AG04450 (cell line): Measurements from ENCODE around the gene SBK2. TPM values are rescaled to one million over a fixed set of nuclear protein-coding genes. Genes with fewer than 3 reads are reported as not detected.

Experiments used
- CTCF ChIA-PET: fragments of 300-600, 350-600 bp; formaldehyde crosslinking; extraction: SDS; loops from one replicate; lab custom pipeline; 2022; ENCODE audit warnings: antibody characterized with exemption, inconsistent platforms; lab: Charles Lee
- POLR2A ChIA-PET: fragments of 350-600 bp; formaldehyde crosslinking; extraction: SDS; loops from one replicate; lab custom pipeline; 2021; ENCODE audit warnings: antibody characterized with exemption, inconsistent platforms; lab: Yijun Ruan, JAX
- DNase-seq: peaks from one replicate; pipeline ENCODE4 v3.0.0-alpha.2; 2011; ENCODE audit warnings: low read depth, low spot score
- H3K27ac ChIP-seq: one replicate; pipeline ENCODE4 v1.5.1; 2012; ENCODE audit warnings: low read depth, low read length, control low read depth
- H3K27me3 ChIP-seq: one replicate; pipeline ENCODE4 v1.6.0; 2012; ENCODE audit warnings: low read length; ENCODE audit not compliant: control insufficient read depth, insufficient read depth
- H3K4me3 ChIP-seq: 2 replicates; pipeline ENCODE4 v1.5.1; 2011; ENCODE audit warnings: mild to moderate bottlenecking, low read depth, low read length, control low read depth
- H3K9me3 ChIP-seq: 2 replicates; pipeline ENCODE4 v1.5.1; 2012; ENCODE audit warnings: low read length; ENCODE audit not compliant: control insufficient read depth, insufficient read depth
- CTCF ChIP-seq: IDR thresholded peaks from 2 replicates; pipeline ENCODE4 v1.5.1; 2011; ENCODE audit warnings: low read depth, low read length, control low read depth, inconsistent platforms
- polyA plus RNA-seq: library from polyadenylated mRNA; depleted of rRNA; stranded (reverse); fragments of >200 nt; gene quantifications from 2 replicates; pipeline ENCODE4 v1.2.3, GENCODE V29; 2011

Gene SBK2
- polyA plus RNA-seq, 1 experiment: 0.10 TPM

GRCh38 chr19:55482967-55483705, 53.8 kb downstream of the SBK2 start:
- no peak overlapping the region for H3K4me3 ChIP-seq
- H3K27me3 ChIP-seq: no peaks in the 10 kb centered on the region
- H3K27ac ChIP-seq: no peak overlapping the region
- no peak for TF ChIP-seq CTCF
- H3K9me3 ChIP-seq: no peaks in the 10 kb centered on the region; the same call in 1 of the 2 replicates
- ChIA-PET CTCF (interaction anchor here (1.1 to 5.5 kb wide), 2 partner anchors 16 to 21 kb away, joined by 5 to 42 read pairs; no protein-coding TSS in a partner anchor), POLR2A (no interaction called here)
- no peak for DNase-seq

GRCh38 chr19:55482156-55482961, 54.6 kb downstream of the SBK2 start:
- ChIA-PET POLR2A (no interaction called here), CTCF (interaction anchor here (1.1 kb wide), 1 partner anchor 15 kb away, joined by 5 read pairs; no protein-coding TSS in a partner anchor)
- no peak for DNase-seq
- H3K27ac ChIP-seq: no peak overlapping the region
- no peaks in the 10 kb centered on the region for H3K27me3 ChIP-seq
- H3K4me3 ChIP-seq: no peak overlapping the region
- TF ChIP-seq CTCF: no peak
- no peaks in the 10 kb centered on the region; the same call in 1 of the 2 replicates for H3K9me3 ChIP-seq

- H3K9me3 ChIP-seq: no peaks in the 10 kb centered on the region; the same call in 1 of the 2 replicates
- CTCF ChIA-PET: no interaction called here
- POLR2A ChIA-PET: no interaction called here
- H3K27me3 ChIP-seq: no peaks in the 10 kb centered on the region
- no peak overlapping the region for H3K27ac ChIP-seq
- no peak overlapping the region for H3K4me3 ChIP-seq
- TF ChIP-seq CTCF: no peak
- no peak for DNase-seq
Measured at GRCh38 chr19:55481794-55482155, 55.2 kb downstream of the SBK2 start.

DNA sequence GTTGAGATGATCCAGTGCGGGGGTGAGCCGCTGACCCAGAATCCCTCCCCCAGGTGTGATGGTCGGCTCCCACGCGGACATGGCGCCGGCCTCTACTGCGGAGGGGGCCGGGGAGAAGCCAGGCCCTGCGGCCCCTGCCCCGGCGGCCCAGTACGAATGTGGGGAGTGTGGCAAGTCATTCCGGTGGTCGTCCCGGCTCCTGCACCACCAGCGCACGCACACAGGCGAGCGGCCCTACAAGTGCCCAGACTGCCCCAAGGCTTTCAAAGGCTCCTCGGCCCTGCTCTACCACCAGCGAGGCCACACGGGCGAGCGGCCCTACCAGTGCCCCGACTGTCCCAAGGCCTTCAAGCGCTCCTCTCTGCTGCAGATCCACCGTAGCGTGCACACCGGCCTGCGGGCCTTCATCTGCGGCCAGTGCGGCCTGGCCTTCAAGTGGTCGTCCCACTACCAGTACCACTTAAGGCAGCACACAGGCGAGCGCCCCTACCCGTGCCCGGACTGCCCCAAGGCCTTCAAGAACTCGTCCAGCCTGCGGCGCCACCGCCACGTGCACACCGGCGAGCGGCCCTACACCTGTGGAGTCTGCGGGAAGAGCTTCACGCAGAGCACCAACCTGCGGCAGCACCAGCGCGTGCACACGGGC, 55.7 kb downstream of the SBK2 start:
- no peak for DNase-seq
- H3K27me3 ChIP-seq: no peaks in the 10 kb centered on the region
- H3K9me3 ChIP-seq: no peaks in the 10 kb centered on the region; the same call in 1 of the 2 replicates
- POLR2A ChIA-PET: no interaction called here
- H3K27ac ChIP-seq: no peak overlapping the region
- H3K4me3 ChIP-seq: no peak overlapping the region
- TF ChIP-seq CTCF: no peak
- CTCF ChIA-PET: no interaction called here
